HG03442 (cell line): Measurements from ENCODE around the gene ADAMTS6.
"Not testable (repeated sequence)": the region's sequence is repeated elsewhere in the genome, so short reads cannot be mapped to it uniquely, and the experiment has no call there.

ENCODE experiments used
- ATAC-seq: cut with Tn5 transposase; IDR thresholded peaks from one replicate; pipeline ENCODE4 v1.9.1; 2021; ENCODE audit warnings: mild to moderate bottlenecking, moderate library complexity; ENCODE audit not compliant: unreplicated experiment

Gene ADAMTS6

DNA sequence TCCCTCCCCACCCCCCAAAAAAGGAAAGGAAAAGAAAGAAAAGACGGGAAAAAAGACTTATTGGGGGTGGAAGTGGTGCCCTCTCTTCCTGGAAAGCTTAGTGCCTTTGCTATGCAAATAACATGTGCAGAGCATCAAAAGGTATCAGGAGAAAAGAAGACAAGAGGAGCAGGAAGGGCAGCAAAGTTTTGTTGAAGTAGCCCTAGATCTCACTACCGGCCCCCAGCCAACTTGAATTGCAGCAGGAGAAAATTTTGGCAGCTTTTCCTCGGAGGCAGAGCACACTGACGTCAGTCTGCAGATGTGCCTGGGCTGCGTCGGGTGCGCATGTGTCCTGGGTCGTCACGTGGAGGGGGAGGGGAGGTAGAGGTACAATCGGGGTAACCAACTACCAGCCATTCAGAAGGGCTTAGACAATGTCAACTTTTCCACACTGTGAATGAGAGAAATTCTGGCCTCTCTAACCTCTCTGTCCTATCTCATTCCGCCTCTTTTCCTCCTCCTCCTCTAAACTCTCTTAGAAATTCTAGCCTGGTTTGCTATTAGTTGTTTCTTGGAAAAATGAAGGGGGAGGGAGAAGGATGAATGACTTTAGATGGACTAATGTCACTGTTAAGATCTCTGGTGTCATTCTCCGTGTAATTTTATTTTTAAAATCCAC, at the start of gene ADAMTS6:
ADAMTS6 (minus strand) TSS at position 286 of the 661 bp plus-strand sequence. CDS start 8,247 bp downstream, outside the sequence.
- ATAC-seq, result peak; percentile 77

DNA sequence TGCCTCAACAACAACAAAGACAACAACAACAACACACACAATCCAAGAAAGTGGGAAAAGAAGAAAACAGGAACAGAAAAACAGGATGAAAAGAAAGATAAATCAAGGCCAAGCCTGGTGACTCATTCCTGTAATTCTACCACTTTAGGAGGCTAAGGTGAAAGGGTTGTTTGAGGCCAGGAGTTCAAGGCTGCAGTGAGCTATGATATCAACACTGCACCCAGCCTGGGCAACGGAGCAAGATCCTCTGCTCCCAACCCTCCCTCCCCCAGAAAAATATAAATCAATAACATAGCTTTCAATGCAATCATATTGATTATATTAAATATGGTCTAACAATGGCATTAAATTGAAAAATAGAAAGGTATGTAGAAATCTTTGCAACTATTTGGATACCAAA, 49.2 kb upstream of the ADAMTS6 start:
- no peak for ATAC-seq

DNA sequence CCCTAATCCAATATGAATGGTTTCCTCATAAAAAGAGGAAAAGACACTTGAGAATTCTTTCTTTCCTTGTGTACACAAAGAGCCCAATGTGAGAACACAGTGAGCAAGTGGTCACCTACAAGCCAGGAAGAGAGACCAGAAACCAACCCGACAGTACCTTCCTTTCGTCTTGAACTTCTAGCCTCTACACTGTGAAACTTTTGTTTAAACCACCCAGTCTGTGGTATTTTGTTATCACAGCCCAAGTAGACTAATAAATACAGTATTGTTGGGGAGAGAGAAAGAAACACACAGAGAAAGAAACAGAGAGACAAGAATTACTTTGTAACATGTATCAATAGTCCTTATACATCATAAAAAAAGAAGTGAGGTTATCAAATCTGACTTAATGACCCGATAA, 44.0 kb upstream of the ADAMTS6 start:
- no peak for ATAC-seq

DNA sequence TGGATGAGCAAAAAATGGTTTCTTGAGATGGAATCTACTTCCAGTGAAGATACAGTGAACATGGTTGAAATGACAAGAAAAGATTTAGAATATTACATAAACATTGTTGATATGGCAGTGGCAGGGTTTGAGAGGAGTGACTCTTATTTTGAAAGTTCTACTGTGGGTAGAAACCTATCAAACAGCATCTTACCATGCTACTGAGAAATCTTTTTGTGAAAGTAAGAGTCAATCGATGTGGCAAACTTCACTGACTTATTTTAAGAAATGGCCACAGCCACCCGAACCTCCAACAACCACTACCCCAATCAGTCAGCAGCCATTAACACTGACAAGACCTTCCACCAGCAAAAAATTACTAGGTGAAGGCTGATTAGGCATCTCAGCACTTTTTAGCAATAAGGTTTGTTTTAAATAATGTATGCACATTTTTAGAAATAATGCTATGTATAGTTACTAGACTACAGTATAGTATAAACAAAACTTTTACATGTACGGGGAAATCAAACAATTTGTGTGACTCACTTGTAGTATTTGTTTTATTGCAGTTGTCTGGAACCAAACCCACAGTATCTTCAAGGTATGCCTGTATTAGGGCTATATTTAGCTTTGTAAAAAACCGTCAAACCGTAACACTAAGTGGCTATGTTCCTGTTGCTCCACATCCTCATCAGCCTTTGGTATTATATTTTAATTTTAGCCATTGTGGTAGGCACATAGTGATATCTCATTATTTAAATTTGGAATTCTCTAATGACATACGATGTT, 30.6 kb upstream of the ADAMTS6 start:
- no peak for ATAC-seq

DNA sequence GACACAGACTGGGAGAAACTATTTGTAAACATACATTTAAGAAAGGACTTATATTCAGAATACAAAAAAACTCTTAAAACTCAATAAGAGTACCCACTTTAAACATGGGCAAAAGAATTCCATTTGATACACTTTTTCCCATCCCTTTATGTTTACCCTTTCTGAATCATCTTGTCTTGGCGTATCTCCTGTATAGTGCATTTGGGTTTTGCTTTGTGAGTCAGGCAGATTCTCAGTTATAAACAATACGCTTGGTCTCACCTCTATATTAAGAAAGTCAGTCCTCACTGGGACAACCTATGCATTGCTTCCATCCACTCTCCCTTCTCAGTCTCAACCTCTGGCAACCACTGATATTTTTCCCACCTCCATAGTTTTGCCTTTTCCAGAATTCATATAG, 27.3 kb upstream of the ADAMTS6 start:
- ATAC-seq, result no peak

DNA sequence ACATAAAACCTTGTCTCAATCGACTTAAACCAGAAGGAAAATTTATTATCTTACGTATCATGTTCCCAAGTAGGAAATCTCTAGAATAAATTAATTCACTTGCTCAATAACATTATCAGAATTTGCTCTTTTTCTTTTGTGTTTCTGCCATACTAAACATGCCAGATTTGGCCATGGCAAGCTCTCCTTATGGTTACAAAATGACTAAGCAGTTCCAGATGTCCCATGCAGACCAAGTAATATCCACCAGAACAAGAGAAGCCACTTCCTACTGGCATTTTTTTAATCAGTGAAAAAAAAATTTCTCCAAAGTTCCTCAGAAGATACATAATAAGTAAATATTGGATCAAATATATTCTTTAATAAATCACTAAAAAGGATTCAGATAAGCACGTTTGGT, 25.2 kb upstream of the ADAMTS6 start:
- ATAC-seq, result no peak

- no peak for ATAC-seq
Observed at GRCh38 chr5:65489119-65489518, 7.4 kb upstream of the ADAMTS6 start.

DNA sequence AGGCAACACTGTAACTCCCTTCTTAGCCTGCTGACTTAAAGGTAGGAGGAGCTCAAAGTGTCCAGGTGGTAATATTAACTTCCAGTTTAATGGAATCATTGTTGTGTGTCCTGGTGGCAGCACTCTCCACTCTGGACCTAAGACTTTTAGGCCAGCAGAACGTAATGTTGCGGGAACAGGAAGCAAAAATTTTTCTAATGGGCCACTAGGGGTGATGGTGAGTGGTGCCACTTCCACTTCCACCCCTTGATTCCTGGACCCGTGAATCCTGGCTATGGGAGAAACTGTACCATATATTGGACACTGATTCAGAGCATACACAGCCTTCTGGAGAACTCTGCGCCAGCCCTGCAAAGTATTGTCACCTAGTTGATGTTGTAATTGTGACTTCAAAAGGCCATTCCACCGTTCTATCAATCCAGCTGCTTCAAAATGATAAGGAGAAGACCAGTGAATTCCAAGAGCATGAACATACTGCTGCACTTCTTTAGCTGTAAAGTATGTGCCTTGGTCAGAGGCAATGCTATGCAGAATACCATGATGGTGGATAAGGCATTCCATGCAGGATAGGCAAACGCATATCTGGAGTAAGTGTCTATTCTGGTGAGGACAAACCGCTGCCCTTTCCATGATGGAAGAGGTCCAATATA, 6.4 kb upstream of the ADAMTS6 start:
- ATAC-seq, result not testable (repeated sequence)

GRCh38 chr5:65486803-65487202, 5.1 kb upstream of the ADAMTS6 start:
- ATAC-seq, result not testable (repeated sequence)

DNA sequence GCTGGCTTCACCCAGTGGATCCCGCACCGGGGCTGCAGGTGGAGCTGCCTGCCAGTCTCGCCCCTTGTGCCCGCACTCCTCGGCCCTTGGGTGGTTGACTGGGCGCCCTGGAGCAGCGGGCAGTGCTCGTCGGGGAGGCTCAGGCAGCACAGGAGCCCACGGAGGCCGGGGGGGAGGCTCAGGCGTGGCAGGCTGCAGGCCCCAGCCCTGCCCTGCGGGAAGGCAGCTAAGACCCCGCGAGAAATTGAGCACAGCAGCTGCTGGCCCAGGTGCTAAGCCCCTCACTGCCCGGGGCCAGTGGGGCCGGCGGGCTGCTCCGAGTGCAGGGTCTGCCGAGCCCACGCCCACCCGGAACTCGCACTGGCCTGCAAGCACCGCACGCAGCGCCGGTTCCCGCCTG, 3.7 kb upstream of the ADAMTS6 start:
- no peak for ATAC-seq

GRCh38 chr5:65483546-65484346, 2.0 kb upstream of the ADAMTS6 start:
- peak; percentile 53 for ATAC-seq

DNA sequence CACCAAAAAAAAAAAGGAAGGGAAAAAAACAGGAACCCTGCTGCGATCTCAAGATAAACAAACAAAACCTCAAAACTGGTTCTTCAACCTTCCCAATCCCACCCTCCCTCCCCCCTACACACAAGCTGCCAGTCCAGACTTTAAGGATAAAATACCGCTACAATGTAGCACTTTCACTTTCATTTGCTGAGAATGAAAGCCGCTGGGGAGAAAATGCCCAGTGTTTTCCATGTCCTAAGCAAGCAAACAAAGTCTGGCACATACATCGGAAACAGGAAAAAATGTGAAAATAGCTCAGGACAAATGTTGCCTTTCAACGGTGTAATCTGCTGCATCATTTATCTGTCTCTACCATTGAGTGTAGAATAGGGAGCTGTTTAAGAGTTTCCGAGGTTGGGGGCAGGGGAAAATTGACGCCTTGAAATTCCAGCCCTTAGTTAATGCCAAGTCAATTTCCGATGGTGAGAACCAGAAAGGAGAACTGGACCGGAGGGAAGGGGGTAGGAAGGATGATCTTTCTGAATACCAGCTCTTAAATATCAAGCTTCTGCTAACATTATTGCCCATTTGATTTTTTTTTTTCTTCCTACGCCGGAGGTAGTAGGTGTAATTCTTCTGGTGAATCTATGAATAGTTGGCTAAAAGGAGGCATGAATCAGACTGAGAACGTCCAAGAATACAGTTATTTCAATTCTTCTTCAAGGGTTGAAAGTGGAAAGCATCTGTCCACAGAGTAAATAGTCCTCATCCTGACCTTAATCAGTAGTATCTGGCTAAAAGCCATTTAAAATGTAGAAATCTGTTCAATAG, 1.2 kb upstream of the ADAMTS6 start:
- no peak for ATAC-seq

DNA sequence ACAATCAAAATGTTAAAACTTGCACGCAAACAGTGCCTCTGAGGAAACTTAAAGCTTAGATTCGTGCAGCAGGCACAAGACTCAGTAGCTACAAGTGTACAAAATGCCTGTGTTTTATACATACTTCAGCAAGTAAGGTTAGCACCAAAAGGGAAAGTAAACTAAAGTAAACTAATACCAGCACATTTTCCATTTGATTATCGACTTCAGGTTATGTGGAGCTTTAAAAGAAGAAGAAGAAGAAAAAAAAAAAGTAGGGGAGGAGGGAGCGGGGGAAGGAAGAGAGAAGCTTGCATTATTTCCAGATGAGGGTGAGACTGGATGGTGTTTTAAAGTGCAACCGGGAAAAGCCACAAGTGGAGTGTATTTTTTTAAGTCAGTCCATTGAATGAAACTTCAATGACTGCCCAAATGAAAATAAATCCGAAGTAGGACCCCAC, 596 bp upstream of the ADAMTS6 start:
- no peak for ATAC-seq

DNA sequence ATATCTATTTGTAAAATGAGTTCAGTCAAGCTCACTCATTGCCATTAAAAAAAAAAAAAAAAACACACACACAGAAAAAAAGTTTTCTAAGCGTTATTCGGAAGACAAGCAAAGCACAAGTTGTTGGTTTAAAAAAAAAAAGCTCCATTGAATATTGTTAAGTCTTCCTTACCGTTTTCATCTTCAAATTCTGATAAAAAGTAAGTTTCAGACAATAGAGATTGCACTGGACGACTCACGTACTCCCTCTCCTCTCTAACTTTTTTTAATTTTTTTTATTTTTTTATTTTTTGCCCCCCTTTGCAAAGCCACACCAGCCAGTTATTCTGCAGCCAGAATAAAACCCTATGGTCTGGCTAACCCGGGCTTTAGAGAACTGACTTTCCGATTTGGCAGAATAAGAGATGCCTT, 544 bp downstream of the ADAMTS6 start:
- ATAC-seq, result no peak

GRCh38 chr5:65480306-65480865, 1.3 kb downstream of the ADAMTS6 start:
- ATAC-seq, result peak; percentile 22

DNA sequence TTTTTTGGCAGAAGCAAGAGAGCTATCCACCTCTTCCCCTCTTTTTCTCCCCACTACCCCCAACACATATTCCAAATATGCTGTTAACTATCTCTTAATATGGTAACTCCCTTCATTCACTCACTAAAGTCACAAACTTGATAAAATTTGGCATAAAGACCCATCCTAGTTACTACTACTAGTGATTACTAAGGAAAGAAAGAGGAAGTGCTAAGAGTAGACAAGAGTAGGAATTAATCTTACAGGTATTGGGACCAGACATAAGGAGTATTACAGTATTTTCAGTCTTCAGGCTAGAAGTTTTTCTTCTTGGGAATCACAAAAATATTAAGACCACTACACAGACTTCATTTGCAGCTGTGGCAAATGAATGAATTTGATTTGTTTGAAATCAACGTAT, 2.2 kb downstream of the ADAMTS6 start:
- ATAC-seq, result no peak

- ATAC-seq, result no peak
Observed at GRCh38 chr5:65478336-65478735, 3.4 kb downstream of the ADAMTS6 start.

DNA sequence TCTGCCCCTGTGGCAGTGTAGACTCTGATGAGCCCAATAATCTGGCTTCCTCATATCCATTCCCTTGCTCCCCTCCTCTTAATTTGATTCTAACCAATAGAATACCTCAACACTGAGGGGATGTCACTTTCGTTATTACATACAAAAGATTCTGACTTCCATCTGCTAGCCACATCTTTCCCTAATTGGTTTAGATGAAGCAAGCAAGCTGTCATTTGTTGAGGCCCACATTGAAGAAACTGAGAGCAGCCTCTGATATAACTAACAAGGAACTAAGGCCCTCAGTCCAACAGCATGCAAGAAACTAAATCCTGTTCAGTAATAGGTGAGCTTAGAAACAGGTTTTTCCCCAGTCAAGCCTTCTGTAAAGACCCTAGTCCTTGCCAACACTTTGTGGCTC, 5.8 kb downstream of the ADAMTS6 start:
- ATAC-seq, result no peak

GRCh38 chr5:65475336-65475735, 6.4 kb downstream of the ADAMTS6 start:
- ATAC-seq, result no peak

DNA sequence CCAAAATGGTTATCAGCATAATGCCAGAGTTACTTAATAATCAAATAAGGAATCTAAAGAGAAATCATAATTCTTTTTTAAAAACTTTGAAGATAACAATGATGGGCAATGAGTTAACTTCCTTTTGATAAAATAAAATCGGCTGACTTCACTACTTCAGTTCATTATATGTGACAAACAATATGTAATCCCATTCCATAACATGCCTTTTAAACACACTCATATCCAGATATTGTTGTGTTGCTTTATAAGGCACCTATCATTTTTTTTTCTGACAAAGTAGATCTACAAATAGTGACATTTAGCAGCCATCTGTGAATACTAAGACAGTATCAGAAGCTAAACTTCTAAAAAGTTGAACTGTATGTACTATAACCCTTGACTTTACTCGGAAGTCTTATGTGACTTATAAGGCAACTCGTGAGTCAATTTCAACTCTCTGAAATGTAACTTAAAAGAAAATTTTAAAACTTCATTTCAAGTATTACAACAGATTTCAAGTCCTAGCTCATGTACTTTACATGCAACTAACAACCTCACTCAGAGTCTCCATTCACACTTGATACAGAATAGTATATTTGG, 7.5 kb downstream of the ADAMTS6 start:
- ATAC-seq, result no peak
